Stimulated activated CD4-positive, alpha-beta T cell treated with anti-CD3 and anti-CD28 coated beads, Interleukin-2, amount 100 ng/mL, for 24 hours (primary cell): Measurements from ENCODE around the gene DYRK1A.
"Not testable (repeated sequence)": the region's sequence is repeated elsewhere in the genome, so short reads cannot be mapped to it uniquely, and the experiment has no call there.

Experiments
- DNase-seq, 2 donors: peaks; one replicate each; pipeline ENCODE4 v3.0.0-alpha.2; 2020

The DYRK1A gene

GRCh38 chr21:37496972-37497371 lies 130.4 kb downstream of the DYRK1A start:
- no peak for DNase-seq

GRCh38 chr21:37498664-37499063 lies 132.1 kb downstream of the DYRK1A start:
- no peak for DNase-seq

- no peak for DNase-seq
Observed at GRCh38 chr21:37502947-37503346, 136.4 kb downstream of the DYRK1A start.

GRCh38 chr21:37503848-37504467 lies 137.4 kb downstream of the DYRK1A start:
- DNase-seq: no peak

GRCh38 chr21:37505963-37506362 lies 139.4 kb downstream of the DYRK1A start:
- DNase-seq: no peak

GRCh38 chr21:37507716-37508115 lies 141.1 kb downstream of the DYRK1A start:
- no peak for DNase-seq

- no peak for DNase-seq
Observed at GRCh38 chr21:37508341-37508740, 141.8 kb downstream of the DYRK1A start.

GRCh38 chr21:37509802-37510393 lies 143.3 kb downstream of the DYRK1A start:
- DNase-seq: no peak

GRCh38 chr21:37511848-37512247 lies 145.3 kb downstream of the DYRK1A start:
- DNase-seq: no peak

GRCh38 chr21:37513383-37513782 lies 146.8 kb downstream of the DYRK1A start:
- no peak for DNase-seq

GRCh38 chr21:37514038-37514667 lies 147.6 kb downstream of the DYRK1A start:
- no peak for DNase-seq

GRCh38 chr21:37516998-37517397 lies 150.4 kb downstream of the DYRK1A start:
- DNase-seq: no peak

- no peak for DNase-seq
Observed at GRCh38 chr21:37520801-37521200, 154.2 kb downstream of the DYRK1A start.

GRCh38 chr21:37521658-37522057 lies 155.1 kb downstream of the DYRK1A start:
- DNase-seq: no peak

GRCh38 chr21:37522641-37523295 lies 156.2 kb downstream of the DYRK1A start:
- no peak for DNase-seq

- DNase-seq: not testable (repeated sequence)
Observed at GRCh38 chr21:37524944-37525343, 158.4 kb downstream of the DYRK1A start.

- DNase-seq: no peak
Observed at GRCh38 chr21:37525810-37526209, 159.2 kb downstream of the DYRK1A start.

GRCh38 chr21:37527103-37527502 lies 160.5 kb downstream of the DYRK1A start:
- DNase-seq: no peak

- DNase-seq: no peak
Observed at GRCh38 chr21:37527716-37528115, 161.1 kb downstream of the DYRK1A start.

GRCh38 chr21:37528150-37528937 lies 161.8 kb downstream of the DYRK1A start:
- no peak for DNase-seq

GRCh38 chr21:37529649-37530048 lies 163.1 kb downstream of the DYRK1A start:
- no peak for DNase-seq

GRCh38 chr21:37530901-37531351 lies 164.4 kb downstream of the DYRK1A start:
- DNase-seq: no peak

- no peak for DNase-seq
Observed at GRCh38 chr21:37531431-37531932, 164.9 kb downstream of the DYRK1A start.
